Non-pigmented ciliary epithelial cell (primary cell): Measurements from ENCODE around the gene HOXA3.

Experiments used
- DNase-seq: peaks from one replicate; pipeline ENCODE4 v3.0.0-alpha.2; 2010; ENCODE audit warnings: low read depth

HOXA3 gene

DNA sequence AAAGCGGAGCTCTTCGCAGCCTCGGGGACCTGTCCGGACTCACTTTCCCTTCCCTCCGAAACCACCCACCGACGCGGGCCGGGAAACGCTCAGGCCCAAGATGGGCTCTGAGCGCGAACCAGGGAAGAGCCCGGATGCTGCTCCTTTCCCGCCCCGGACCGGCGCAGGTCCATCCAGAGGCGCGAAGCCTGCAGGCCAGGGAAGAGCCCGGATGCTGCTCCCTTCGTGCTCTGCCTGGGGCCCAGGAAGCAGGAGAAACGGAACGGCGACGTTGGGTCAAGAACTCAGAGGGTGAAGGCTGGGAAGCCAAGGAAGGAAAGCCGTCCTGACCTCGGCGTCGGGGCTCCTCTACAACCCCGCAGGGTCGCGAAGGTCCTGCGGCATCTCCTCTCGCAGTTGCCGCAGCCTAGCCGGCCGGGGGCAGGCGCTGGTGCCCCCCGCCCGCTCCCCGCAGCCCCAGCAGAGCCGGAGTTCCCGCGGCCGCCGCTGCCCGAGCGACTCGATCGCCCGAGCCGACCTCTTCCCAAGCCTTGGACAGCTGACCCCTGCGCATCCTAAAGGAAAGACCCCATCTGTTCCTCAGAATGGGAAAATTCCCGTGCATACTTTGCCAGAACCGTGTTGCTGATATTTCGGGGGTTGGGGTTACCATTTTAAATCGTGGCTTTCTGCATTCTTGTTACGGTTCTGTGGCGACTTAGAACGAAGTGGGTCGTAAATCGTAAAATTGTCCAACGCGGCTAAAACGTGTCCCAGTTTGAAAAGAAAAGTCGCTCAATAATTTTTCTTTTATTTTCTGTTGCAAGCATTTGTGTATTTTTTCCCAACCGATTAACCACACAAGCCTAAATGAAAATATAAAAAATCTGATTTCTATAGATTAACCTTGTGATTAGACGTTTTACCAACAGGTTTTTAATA lies 64.1 kb downstream of the HOXA3 start:
- no peak for DNase-seq

DNA sequence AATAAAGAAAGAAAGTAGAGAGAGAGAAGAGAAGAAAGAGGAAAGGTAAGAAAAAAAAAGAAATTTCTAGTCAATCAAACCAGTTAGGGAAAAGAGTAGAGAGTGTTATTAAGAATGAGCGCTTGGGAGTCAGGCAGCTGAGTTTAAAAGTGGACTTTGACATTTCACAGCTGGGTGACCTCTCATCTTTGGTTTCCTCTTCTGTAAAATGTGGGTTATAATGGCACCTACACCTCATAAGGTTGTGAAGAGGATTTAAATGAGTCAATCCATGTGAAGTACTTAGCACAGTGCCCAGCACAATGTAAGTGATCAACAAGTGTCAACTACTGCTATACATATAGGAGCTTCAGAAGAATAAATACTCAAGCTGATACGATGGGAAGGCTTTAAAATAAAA lies 68.7 kb downstream of the HOXA3 start:
- no peak for DNase-seq

DNA sequence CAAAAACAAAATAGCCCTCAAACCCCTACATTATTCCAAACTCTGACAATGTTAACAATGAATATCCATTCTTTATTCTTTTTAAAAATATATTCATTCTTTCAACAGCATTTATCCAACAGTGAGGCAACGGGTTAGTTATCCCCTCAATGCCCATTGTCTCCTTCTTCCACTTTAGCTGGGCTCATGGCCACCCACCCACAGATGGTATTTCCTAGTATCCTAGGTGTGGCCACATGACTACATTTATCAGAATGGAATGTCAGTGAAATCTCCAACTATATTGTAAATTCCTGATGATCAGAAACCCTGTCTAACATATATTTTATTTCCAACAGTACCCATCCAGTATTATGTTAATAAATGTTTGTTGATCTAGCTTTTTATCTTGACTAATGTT lies 70.2 kb downstream of the HOXA3 start:
- DNase-seq, result no peak

DNA sequence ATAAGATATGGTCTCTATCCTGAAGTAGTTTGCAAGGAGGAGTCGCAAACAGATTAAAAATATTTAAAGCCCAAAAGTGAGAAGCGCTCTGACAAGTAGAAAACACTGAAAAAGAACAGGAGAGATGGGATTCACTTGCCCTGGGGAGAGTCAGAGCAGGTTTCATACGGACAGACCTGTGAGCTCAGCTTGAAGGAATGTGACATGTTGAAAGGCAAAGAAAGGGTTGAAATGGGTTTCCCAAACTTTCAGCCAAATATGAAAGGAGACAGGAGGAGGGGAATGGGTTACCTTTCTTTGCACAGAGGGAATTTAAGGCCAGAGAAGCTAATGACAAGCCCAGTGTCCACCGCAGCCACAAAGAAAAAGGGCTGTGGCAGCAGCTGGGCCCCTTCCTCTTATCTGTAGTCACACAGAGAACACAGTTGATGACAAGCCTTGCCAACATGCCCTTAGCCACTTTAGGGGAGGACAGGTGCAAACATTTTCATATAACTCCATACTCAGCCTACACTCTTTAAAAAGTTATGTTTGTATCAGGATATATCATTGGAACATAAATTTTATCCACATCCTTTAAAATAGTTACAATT lies 71.4 kb downstream of the HOXA3 start:
- no peak for DNase-seq

DNA sequence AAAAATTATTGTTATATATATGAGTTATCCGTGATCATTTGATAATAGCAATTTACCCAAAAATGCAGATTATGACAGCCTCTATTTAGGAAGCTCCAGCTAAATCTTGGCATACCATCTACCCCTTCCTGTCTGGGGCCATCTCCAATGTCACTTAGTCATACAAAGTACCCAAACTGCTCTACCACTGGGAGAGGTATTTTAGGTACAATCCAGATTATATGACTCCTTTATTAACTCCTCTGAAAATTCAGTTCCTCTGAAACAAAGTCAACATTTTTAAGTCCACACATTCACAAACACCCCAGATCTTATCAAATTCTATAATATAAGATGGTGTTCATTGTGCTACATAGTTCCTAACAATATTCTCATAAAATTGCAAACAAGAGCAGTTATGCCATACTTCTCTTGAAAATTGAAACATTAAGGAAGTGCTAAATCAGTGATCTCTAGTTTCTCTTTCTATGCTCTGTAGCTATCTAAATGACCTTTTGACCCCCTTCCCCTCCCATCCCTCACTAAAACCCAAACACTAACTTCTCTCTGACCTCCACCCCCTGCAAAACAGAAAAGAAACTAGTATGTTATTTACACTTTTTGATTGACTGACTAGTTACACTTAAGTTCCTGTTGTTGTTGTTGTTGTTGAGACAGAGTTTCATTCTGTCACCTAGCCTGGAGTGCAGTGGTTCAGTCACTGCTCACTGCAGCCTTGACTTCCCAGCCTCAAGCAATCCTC lies 73.0 kb downstream of the HOXA3 start:
- no peak for DNase-seq

DNA sequence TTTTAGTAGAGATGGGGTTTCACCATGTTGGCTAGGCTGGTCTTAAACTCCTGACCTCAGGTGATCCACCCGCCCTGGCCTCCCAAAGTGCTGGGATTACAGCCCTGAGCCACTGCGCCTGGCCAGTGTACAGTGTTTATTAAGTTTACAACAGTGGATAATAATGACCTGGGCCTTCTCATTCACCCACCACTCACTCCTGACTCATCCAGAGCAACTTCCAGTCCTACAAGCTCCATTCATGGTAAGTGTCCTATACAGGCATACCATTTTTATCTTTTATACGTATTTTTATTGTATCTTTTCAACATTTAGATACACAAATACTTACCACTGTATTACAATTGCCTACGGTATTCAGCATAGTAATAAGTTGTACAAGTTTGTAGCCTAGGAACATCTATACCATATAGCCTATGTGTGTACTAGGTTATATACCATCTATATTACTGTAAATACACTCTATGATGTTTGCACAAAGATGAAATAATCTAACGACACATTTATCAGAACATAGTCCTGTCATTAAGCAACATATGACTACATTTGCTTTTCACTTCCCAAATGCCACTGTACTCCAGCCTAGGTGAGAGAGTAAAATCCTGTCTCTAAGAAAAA lies 73.7 kb downstream of the HOXA3 start:
- DNase-seq, result no peak

DNA sequence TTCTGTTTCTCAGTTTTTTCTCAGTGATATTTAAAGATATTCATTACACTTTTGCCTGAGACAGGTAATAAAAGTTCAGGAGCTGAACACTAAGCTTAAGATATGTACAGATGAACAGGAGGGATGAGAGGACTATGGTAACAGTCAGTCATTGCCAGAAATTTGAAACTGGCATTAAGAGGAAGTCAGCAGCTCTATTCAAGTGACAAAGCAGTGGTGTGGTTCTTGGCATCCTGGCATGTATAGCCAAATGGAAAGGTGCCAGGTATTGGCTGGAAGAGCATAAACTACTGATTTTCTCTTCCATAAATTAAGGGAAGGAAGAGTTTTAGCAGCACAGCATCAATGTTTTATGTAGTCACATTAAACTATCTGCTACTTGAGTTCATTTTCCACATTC lies 79.3 kb downstream of the HOXA3 start:
- no peak for DNase-seq

DNA sequence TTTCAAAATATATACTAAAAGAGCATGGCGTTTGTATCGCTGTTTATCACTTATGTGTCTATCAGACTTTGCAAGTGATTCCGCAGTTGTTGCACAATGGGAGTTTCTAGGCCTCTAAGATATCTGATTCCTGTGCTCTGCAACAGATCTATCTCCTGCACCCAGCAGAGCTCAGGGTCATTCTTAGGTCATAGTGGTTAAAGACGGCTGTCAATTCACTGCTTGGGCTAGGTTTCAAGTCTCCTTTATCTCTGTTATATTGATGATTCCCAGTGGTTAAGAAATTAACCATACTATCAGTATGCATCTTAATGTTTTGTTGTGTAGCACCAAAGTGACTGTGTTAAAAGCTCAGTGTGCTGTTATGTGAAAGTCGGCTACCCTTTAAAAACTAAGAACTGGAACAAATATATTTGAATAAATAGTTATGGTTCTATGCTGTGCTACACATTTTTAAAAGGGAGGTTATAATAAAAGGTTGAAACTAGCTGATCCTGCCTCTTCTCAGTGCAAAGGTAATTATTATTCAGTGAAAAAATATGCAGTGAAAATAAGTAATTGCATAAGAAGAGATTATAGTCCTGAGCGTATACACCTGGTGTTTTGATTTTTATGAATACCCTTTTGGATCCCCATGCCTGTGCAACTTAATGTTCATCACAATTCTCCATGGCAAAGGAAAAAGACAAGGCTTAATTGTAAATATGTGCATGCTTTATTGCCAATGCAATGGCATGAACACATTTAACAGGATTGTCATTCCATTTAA lies 80.6 kb downstream of the HOXA3 start:
- DNase-seq, result no peak

DNA sequence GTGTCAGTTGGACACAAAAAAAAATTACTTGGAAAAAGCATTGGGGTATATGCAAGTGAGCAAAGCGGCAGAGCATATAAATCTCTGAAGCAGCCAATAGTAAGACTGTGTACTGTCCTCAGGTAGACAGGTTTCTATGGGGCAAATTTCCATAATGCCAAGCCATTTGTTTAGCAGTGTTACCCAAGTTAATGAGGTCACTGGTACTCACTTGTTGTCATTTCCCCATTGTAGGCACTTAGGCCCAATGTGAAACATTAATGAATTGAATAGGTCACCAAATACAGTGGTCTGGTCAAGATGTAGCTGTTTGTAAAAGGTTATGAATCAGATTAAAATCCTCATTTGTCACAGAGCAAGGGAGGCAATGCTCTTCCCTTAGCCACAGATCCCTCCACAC lies 84.1 kb downstream of the HOXA3 start:
- DNase-seq, result no peak

DNA sequence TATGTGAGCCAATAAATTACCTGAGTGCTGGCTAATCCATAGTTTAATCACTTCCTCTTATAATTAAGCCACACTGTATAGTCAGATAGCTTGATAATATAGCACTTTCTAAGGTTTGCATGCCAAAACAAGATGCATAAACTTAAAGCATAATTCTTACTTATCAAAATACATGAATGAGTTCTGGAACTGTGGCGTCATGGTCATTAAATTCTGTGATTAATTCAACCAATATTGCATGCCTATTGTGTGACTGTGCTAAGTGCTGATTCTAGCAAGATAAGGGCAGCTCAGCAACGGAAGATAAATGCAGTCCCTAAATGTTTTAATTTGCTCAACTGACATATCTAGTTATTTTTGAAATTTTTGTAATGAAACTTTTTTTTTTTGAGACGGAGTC lies 86.2 kb downstream of the HOXA3 start:
- no peak for DNase-seq

DNA sequence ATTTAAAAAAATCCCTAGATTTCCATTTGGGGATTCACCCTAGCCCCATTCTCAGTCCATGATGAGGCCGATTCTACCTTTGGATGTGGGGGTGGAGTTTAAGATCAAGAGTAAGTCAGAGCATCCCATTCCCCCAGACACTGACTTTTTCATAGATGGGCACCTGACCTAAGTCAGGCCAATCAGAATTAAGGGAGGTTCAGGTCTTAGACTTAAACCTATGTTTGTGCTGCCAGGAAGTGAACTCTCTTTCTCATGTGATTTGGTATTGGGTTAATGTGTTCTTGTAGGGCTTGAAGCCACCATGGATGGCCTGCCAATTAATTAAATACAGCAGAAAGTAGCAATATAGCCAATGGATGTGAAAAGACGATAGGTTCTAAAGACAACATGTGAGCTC lies 86.7 kb downstream of the HOXA3 start:
- DNase-seq, result no peak

DNA sequence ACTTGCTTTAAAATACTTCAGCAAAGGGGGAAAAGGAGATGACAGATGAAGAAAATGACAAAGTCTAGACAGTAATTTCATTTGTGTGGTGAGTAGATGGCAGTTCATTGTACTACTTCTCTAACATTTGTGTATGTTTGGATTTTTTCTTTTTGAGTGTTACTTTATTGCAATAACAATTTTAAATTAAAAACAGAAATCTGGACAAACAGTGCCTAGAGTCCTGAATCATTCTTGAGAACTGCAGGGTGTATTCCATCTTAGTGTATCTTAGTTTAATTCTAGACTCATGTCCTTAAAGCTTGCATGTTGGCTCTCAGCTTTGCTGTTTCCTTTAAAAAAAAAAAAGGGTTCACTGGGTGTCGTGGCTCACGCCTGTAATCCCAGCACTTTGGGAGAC lies 87.7 kb downstream of the HOXA3 start:
- no peak for DNase-seq

DNA sequence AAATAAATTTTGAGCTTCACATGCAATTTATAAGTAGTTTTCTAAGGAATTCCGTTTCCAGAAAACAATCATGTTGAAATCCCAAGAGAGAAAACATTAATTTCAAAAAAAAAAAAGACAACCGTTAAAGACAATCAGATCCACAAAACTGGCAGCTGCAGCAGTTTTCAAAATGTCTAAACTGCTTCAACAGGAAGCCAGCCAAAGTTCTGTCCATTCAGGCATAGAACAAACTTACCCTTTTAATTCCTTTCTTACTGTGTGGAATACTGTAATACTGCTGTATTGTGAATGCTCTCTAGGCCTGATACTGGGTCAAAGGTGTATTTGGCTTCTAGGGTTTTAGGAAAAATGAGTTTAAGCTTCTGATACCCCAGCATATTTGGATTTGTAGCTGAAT lies 88.2 kb downstream of the HOXA3 start:
- no peak for DNase-seq

DNA sequence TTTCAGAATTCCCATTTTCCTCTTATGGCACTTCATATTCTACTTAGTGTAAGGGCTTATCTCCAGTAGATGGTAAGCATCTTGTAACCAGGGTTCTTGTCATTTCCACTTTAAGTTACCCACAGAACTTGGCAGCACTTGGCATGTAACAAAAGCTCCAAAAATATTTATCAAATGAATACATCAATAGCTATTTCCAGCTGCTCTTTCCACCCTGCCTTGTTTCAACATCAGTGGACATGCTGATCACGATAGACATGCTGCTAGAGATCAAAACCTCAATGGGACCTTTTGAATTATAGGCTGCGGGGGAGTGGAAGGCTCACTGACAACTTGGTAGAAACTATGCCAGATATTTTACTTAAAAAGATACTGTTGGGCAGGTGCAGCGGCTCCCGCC lies 89.4 kb downstream of the HOXA3 start:
- DNase-seq, result no peak
